Breast epithelium (tissue), 3 donors: ENCODE measurements around the gene TEAD1.

Experiments used
- POLR2A ChIP-seq: fragments of 450-650 bp; IDR thresholded peaks from one replicate; pipeline ENCODE4 v1.6.1; 2016; ENCODE audit warnings: antibody characterized with exemption, mild to moderate bottlenecking, moderate library complexity
- POLR2AphosphoS5 ChIP-seq, 3 donors: sonication (generic); formaldehyde crosslinking; IDR thresholded peaks; one replicate each; pipeline ENCODE4 v1.6.1; 2017; ENCODE audit warnings: antibody characterized with exemption in 3 of 3
- TF ChIP-seq, protein P1 (sequence below), 3 donors: fragments of 450-650 bp; IDR thresholded peaks; one replicate each; pipeline ENCODE4 v1.5.1; 2016 to 2017; ENCODE audit warnings: antibody characterized with exemption in 3 of 3, mild to moderate bottlenecking in 3 of 3, moderate library complexity in 3 of 3

DNA sequence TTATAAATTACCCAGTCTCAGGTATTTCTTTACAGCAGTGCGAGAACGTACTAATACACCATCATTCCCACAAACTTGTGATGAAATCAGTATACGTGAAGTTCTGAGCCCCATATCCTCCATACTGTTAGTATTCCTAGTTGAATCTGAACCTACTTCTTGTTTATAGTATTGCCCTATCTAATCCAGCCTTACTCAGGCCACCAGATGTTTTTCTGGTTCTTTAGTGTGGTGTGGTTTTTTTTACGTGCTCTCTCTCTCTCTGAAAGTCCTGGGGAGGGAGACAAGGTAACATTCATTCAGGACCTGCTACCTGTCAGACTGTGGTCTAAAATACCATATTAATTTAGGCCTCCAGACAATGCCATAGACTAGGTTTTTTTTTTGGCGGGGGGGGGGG, 47.6 kb upstream of the TEAD1 start:
- TF ChIP-seq, protein P1, sequence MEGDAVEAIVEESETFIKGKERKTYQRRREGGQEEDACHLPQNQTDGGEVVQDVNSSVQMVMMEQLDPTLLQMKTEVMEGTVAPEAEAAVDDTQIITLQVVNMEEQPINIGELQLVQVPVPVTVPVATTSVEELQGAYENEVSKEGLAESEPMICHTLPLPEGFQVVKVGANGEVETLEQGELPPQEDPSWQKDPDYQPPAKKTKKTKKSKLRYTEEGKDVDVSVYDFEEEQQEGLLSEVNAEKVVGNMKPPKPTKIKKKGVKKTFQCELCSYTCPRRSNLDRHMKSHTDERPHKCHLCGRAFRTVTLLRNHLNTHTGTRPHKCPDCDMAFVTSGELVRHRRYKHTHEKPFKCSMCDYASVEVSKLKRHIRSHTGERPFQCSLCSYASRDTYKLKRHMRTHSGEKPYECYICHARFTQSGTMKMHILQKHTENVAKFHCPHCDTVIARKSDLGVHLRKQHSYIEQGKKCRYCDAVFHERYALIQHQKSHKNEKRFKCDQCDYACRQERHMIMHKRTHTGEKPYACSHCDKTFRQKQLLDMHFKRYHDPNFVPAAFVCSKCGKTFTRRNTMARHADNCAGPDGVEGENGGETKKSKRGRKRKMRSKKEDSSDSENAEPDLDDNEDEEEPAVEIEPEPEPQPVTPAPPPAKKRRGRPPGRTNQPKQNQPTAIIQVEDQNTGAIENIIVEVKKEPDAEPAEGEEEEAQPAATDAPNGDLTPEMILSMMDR (IDR thresholded peaks at IDR 0.05): no peak
- TF ChIP-seq POLR2AphosphoS5 (IDR thresholded peaks at IDR 0.05) (no peak), POLR2A (no peak)
